Effector memory CD4-positive, alpha-beta T cell (primary cell): ENCODE results near the gene HMCN2.
"Not testable (repeated sequence)": the region's sequence is repeated elsewhere in the genome, so short reads cannot be mapped to it uniquely, and the experiment has no call there.

Source experiments
- DNase-seq, 3 donors: peaks; one replicate each; pipeline ENCODE4 v3.0.0-alpha.2; 2020
- H3K27ac ChIP-seq: 2 replicates; pipeline ENCODE4 v1.7.0; 2013; ENCODE audit warnings: mild to moderate bottlenecking, low read length, moderate library complexity; ENCODE audit not compliant: insufficient read depth, poor library complexity, severe bottlenecking
- H3K27me3 ChIP-seq: replicated peaks from 2 replicates; pipeline ENCODE4 v1.7.0; 2013; ENCODE audit warnings: mild to moderate bottlenecking, low read length; ENCODE audit not compliant: insufficient read depth, control insufficient read depth, poor library complexity, severe bottlenecking
- H3K36me3 ChIP-seq: 2 replicates; pipeline ENCODE4 v1.7.0; 2013; ENCODE audit warnings: mild to moderate bottlenecking, low read length, moderate library complexity; ENCODE audit not compliant: control insufficient read depth, insufficient read depth
- H3K4me1 ChIP-seq: 2 replicates; pipeline ENCODE4 v1.7.0; 2013; ENCODE audit warnings: low read length, mild to moderate bottlenecking; ENCODE audit not compliant: control insufficient read depth, insufficient read depth, poor library complexity, severe bottlenecking
- H3K4me3 ChIP-seq: 2 replicates; pipeline ENCODE4 v1.7.0; 2013; ENCODE audit warnings: low read length, low read depth, mild to moderate bottlenecking; ENCODE audit not compliant: insufficient read depth, poor library complexity, severe bottlenecking
- H3K9me3 ChIP-seq: 2 replicates; pipeline ENCODE4 v1.7.0; 2013; ENCODE audit warnings: mild to moderate bottlenecking, low read length, moderate library complexity; ENCODE audit not compliant: control insufficient read depth

The HMCN2 gene

GRCh38 chr9:130246126-130246525 is 19.4 kb upstream of the HMCN2 start:
- Histone ChIP-seq H3K4me3 (no peak overlapping the region), H3K27ac (no peak overlapping the region), H3K36me3 (no peaks in the 10 kb centered on the region), H3K4me1 (peaks cover 11% of the 10 kb centered on the region), H3K27me3 (no peaks in the 10 kb centered on the region), H3K9me3 (no peaks in the 10 kb centered on the region)
- no peak for DNase-seq

GRCh38 chr9:130254747-130255630 is 10.6 kb upstream of the HMCN2 start:
- Histone ChIP-seq H3K4me3 (no peak overlapping the region), H3K9me3 (no peaks in the 10 kb centered on the region), H3K36me3 (no peaks in the 10 kb centered on the region), H3K27me3 (peaks cover 4% of the 10 kb centered on the region), H3K4me1 (no peaks in the 10 kb centered on the region), H3K27ac (no peak overlapping the region)
- DNase-seq, result no peak

GRCh38 chr9:130255631-130256134 is 9.9 kb upstream of the HMCN2 start:
- H3K27me3 ChIP-seq, result peaks cover 4% of the 10 kb centered on the region
- DNase-seq, result no peak

GRCh38 chr9:130256644-130257043 is 8.9 kb upstream of the HMCN2 start:
- no peak overlapping the region for H3K27ac ChIP-seq
- H3K9me3 ChIP-seq, result no peaks in the 10 kb centered on the region
- H3K4me1 ChIP-seq, result no peaks in the 10 kb centered on the region
- H3K4me3 ChIP-seq, result no peak overlapping the region
- no peak for DNase-seq
- no peaks in the 10 kb centered on the region for H3K36me3 ChIP-seq
- H3K27me3 ChIP-seq, result peaks cover 4% of the 10 kb centered on the region

More at GRCh38 chr9:130255631-130256134, 9.9 kb upstream of the HMCN2 start:
- H3K4me1 ChIP-seq, result no peaks in the 10 kb centered on the region
- H3K27ac ChIP-seq, result no peak overlapping the region
- H3K36me3 ChIP-seq, result no peaks in the 10 kb centered on the region
- no peak overlapping the region for H3K4me3 ChIP-seq
- H3K9me3 ChIP-seq, result no peaks in the 10 kb centered on the region

GRCh38 chr9:130258137-130258536 is 7.4 kb upstream of the HMCN2 start:
- not testable (repeated sequence) for H3K27me3 ChIP-seq, H3K27ac ChIP-seq, H3K9me3 ChIP-seq, H3K4me1 ChIP-seq, H3K36me3 ChIP-seq, DNase-seq, H3K4me3 ChIP-seq

GRCh38 chr9:130259044-130259443 is 6.5 kb upstream of the HMCN2 start:
- Histone ChIP-seq H3K27ac (no peak overlapping the region), H3K4me3 (no peak overlapping the region), H3K9me3 (no peaks in the 10 kb centered on the region), H3K27me3 (peaks cover 7% of the 10 kb centered on the region), H3K36me3 (no peaks in the 10 kb centered on the region), H3K4me1 (no peaks in the 10 kb centered on the region)
- DNase-seq, result no peak

GRCh38 chr9:130260816-130261765 is 4.5 kb upstream of the HMCN2 start:
- peaks cover 8% of the 10 kb centered on the region for H3K4me1 ChIP-seq
- H3K9me3 ChIP-seq, result no peaks in the 10 kb centered on the region
- DNase-seq, result no peak
- no peak overlapping the region for H3K4me3 ChIP-seq
- H3K36me3 ChIP-seq, result no peaks in the 10 kb centered on the region
- H3K27me3 ChIP-seq, result peaks cover 19% of the 10 kb centered on the region
- H3K27ac ChIP-seq, result no peak overlapping the region

GRCh38 chr9:130262061-130262745 is 3.4 kb upstream of the HMCN2 start:
- peaks cover 8% of the 10 kb centered on the region for H3K4me1 ChIP-seq
- H3K4me3 ChIP-seq, result no peak overlapping the region
- no peaks in the 10 kb centered on the region for H3K9me3 ChIP-seq
- peaks cover 30% of the 10 kb centered on the region for H3K27me3 ChIP-seq
- no peak for DNase-seq
- no peak overlapping the region for H3K27ac ChIP-seq
- no peaks in the 10 kb centered on the region for H3K36me3 ChIP-seq

- Histone ChIP-seq H3K36me3 (no peaks in the 10 kb centered on the region), H3K4me1 (peaks cover 8% of the 10 kb centered on the region), H3K27ac (no peak overlapping the region), H3K27me3 (peaks cover 35% of the 10 kb centered on the region), H3K9me3 (no peaks in the 10 kb centered on the region), H3K4me3 (no peak overlapping the region)
- no peak for DNase-seq
Observed at GRCh38 chr9:130262771-130263170, 2.8 kb upstream of the HMCN2 start.
